IMR-90 (cell line): Measurements from ENCODE around the gene FN1.

Experiments
- BHLHE40 ChIP-seq: fragments of 150-350 bp; IDR thresholded peaks from 2 replicates; pipeline ENCODE4 v1.6.1; 2016; ENCODE audit warnings: mild to moderate bottlenecking, low read depth, low read length
- POLR2A ChIP-seq: IDR thresholded peaks from 2 replicates; pipeline ENCODE4 v1.6.1; 2012; ENCODE audit warnings: mild to moderate bottlenecking, low read depth, low read length
- RFX5 ChIP-seq: IDR thresholded peaks from 2 replicates; pipeline ENCODE4 v1.8.0; 2012; ENCODE audit warnings: low read depth, mild to moderate bottlenecking, low read length, moderate library complexity
- TF ChIP-seq, protein P1 (sequence below): conservative IDR thresholded peaks from 2 replicates; pipeline ENCODE4 v1.5.1; 2012; ENCODE audit warnings: mild to moderate bottlenecking, low read depth, low read length, improper control_type of control experiment

DNA sequence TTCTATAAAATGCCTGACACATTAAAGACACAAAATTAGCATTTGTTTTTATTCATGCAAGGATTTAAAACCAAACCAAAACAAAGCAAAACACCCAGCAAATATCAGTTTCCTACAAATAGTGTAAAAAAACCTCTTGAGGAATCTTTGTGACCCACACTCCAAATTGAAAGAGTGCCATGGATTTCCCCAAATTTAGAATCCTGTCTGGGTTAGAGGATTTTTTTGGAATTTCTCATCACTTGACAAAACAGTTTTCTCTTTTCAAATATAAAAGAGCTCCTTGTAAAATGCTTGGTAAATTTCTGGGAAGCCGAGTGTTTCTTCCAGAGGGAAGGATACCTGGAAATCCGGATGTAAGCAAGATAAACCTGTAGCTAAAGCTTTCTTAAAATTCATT lies 1.7 kb upstream of the FN1 start:
- TF ChIP-seq, protein P1, sequence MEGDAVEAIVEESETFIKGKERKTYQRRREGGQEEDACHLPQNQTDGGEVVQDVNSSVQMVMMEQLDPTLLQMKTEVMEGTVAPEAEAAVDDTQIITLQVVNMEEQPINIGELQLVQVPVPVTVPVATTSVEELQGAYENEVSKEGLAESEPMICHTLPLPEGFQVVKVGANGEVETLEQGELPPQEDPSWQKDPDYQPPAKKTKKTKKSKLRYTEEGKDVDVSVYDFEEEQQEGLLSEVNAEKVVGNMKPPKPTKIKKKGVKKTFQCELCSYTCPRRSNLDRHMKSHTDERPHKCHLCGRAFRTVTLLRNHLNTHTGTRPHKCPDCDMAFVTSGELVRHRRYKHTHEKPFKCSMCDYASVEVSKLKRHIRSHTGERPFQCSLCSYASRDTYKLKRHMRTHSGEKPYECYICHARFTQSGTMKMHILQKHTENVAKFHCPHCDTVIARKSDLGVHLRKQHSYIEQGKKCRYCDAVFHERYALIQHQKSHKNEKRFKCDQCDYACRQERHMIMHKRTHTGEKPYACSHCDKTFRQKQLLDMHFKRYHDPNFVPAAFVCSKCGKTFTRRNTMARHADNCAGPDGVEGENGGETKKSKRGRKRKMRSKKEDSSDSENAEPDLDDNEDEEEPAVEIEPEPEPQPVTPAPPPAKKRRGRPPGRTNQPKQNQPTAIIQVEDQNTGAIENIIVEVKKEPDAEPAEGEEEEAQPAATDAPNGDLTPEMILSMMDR: no peak
- TF ChIP-seq RFX5: no peak
- TF ChIP-seq POLR2A: no peak
- TF ChIP-seq BHLHE40: no peak
